Measurements from ENCODE around the gene APOBEC3A. TPM values are rescaled to one million over a fixed set of nuclear protein-coding genes. Genes with fewer than 3 reads are reported as not detected.
A peak's percentile ranks its signal among the peaks of the same experiment; 100 is the strongest.
"Not testable (repeated sequence)": the region's sequence is repeated elsewhere in the genome, so short reads cannot be mapped to it uniquely, and the experiment has no call there.

The APOBEC3A gene
- total RNA-seq, 4 donors from 2014 or later: 0.67 TPM; not detected in 3

- intact Hi-C loops (cut with DNase I): no loop called here
- no peak for TF ChIP-seq POLR2A (IDR thresholded peaks at IDR 0.05)
- TF ChIP-seq, protein P1, sequence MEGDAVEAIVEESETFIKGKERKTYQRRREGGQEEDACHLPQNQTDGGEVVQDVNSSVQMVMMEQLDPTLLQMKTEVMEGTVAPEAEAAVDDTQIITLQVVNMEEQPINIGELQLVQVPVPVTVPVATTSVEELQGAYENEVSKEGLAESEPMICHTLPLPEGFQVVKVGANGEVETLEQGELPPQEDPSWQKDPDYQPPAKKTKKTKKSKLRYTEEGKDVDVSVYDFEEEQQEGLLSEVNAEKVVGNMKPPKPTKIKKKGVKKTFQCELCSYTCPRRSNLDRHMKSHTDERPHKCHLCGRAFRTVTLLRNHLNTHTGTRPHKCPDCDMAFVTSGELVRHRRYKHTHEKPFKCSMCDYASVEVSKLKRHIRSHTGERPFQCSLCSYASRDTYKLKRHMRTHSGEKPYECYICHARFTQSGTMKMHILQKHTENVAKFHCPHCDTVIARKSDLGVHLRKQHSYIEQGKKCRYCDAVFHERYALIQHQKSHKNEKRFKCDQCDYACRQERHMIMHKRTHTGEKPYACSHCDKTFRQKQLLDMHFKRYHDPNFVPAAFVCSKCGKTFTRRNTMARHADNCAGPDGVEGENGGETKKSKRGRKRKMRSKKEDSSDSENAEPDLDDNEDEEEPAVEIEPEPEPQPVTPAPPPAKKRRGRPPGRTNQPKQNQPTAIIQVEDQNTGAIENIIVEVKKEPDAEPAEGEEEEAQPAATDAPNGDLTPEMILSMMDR (IDR thresholded peaks at IDR 0.05): no peak
- H3K36me3 ChIP-seq: no peaks in the 10 kb centered on the region
- no peaks in the 10 kb centered on the region for H3K4me1 ChIP-seq
- no peak for DNase-seq
- 62 to 64% methylated on average over 13 of the region's 13 CpGs for WGBS, 2 donors
- H3K9me3 ChIP-seq: no peaks in the 10 kb centered on the region
- no peaks in the 10 kb centered on the region for H3K27me3 ChIP-seq
- no peak overlapping the region for H3K27ac ChIP-seq
- no peak overlapping the region for H3K4me3 ChIP-seq (replicated peaks in 1 of 3)
Measured at GRCh38 chr22:38941488-38941987, 15.9 kb upstream of the APOBEC3A start.

- no peaks in the 10 kb centered on the region for H3K27me3 ChIP-seq
- no peak overlapping the region for H3K27ac ChIP-seq
- no peaks in the 10 kb centered on the region for H3K36me3 ChIP-seq
- H3K4me3 ChIP-seq (replicated peaks in 1 of 3): no peak overlapping the region
- TF ChIP-seq POLR2A (IDR thresholded peaks at IDR 0.05): no peak
- TF ChIP-seq, protein P1 (IDR thresholded peaks at IDR 0.05): no peak
- no peak for DNase-seq
- WGBS, 2 donors: 74 to 82% methylated on average over 5 of the region's 5 CpGs
- no peaks in the 10 kb centered on the region for H3K4me1 ChIP-seq
- H3K9me3 ChIP-seq: no peaks in the 10 kb centered on the region
- intact Hi-C loops (cut with DNase I): no loop called here
Measured at GRCh38 chr22:38942702-38943101, 14.7 kb upstream of the APOBEC3A start.

- intact Hi-C loops (cut with DNase I): no loop called here
- no peak overlapping the region for H3K4me3 ChIP-seq (replicated peaks in 1 of 3)
- H3K27ac ChIP-seq: no peak overlapping the region
- DNase-seq: no peak
- H3K4me1 ChIP-seq: no peaks in the 10 kb centered on the region
- no peaks in the 10 kb centered on the region for H3K9me3 ChIP-seq
- H3K36me3 ChIP-seq: no peaks in the 10 kb centered on the region
- no peak for TF ChIP-seq POLR2A (IDR thresholded peaks at IDR 0.05)
- TF ChIP-seq, protein P1 (IDR thresholded peaks at IDR 0.05): no peak
- H3K27me3 ChIP-seq: no peaks in the 10 kb centered on the region
- WGBS, 2 donors: 65 to 71% methylated on average over 9 of the region's 9 CpGs
Measured at GRCh38 chr22:38943201-38943600, 14.2 kb upstream of the APOBEC3A start.

GRCh38 chr22:38943882-38944281, 13.5 kb upstream of the APOBEC3A start:
- intact Hi-C loops (cut with DNase I): no loop called here
- no peak for DNase-seq
- WGBS, 2 donors: 81 to 84% methylated on average over 3 of the region's 3 CpGs
- H3K27me3 ChIP-seq: no peaks in the 10 kb centered on the region
- no peak overlapping the region for H3K4me3 ChIP-seq (replicated peaks in 1 of 3)
- H3K4me1 ChIP-seq: no peaks in the 10 kb centered on the region
- no peaks in the 10 kb centered on the region for H3K9me3 ChIP-seq
- no peaks in the 10 kb centered on the region for H3K36me3 ChIP-seq
- TF ChIP-seq, protein P1 (IDR thresholded peaks at IDR 0.05): no peak
- no peak for TF ChIP-seq POLR2A (IDR thresholded peaks at IDR 0.05)
- H3K27ac ChIP-seq: no peak overlapping the region

GRCh38 chr22:38944653-38945052, 12.8 kb upstream of the APOBEC3A start:
- no peak overlapping the region for H3K4me3 ChIP-seq (replicated peaks in 1 of 3)
- intact Hi-C loops (cut with DNase I): no loop called here
- H3K9me3 ChIP-seq: no peaks in the 10 kb centered on the region
- H3K4me1 ChIP-seq: no peaks in the 10 kb centered on the region
- DNase-seq: no peak
- no peak for TF ChIP-seq POLR2A (IDR thresholded peaks at IDR 0.05)
- TF ChIP-seq, protein P1 (IDR thresholded peaks at IDR 0.05): no peak
- WGBS, 2 donors: 88 to 93% methylated on average over 5 to 7 of the region's 7 CpGs
- no peaks in the 10 kb centered on the region for H3K36me3 ChIP-seq
- H3K27ac ChIP-seq: no peak overlapping the region
- no peaks in the 10 kb centered on the region for H3K27me3 ChIP-seq

- peak overlapping the region in 1 of 3 donors; percentile 36 for H3K27ac ChIP-seq
- H3K27me3 ChIP-seq; H3K9me3 ChIP-seq; H3K36me3 ChIP-seq; H3K4me3 ChIP-seq (replicated peaks in 1 of 3); H3K4me1 ChIP-seq; DNase-seq; intact Hi-C loops (cut with DNase I): not testable (repeated sequence)
Measured at GRCh38 chr22:38945706-38946338, 11.6 kb upstream of the APOBEC3A start.

Data from thyroid gland (tissue), 4 donors.